Mononuclear cell (primary cell): Measurements from ENCODE around the gene GBF1. TPM values are rescaled to one million over a fixed set of nuclear protein-coding genes. Genes with fewer than 3 reads are reported as not detected.

Source experiments
- H3K27me3 ChIP-seq: 2 replicates; pipeline ENCODE4 v1.6.0; 2011; ENCODE audit warnings: low read length, control low read depth; ENCODE audit not compliant: insufficient read depth
- H3K4me1 ChIP-seq: 2 replicates; pipeline ENCODE4 v1.5.1; 2011; ENCODE audit warnings: mild to moderate bottlenecking, low read length, control low read depth; ENCODE audit not compliant: insufficient read depth
- H3K4me3 ChIP-seq: 2 replicates; pipeline ENCODE4 v1.5.1; 2011; ENCODE audit warnings: mild to moderate bottlenecking, low read length, moderate library complexity
- H3K9me3 ChIP-seq: 2 replicates; pipeline ENCODE4 v1.5.1; 2011; ENCODE audit warnings: low read depth, mild to moderate bottlenecking, control low read depth, low read length
- total RNA-seq: library from RNA; depleted of rRNA; stranded (reverse); fragments of >200 nt; gene quantifications from one replicate; pipeline ENCODE4 v1.2.3, GENCODE V29; 2012

GBF1 gene
- total RNA-seq, 1 donor = 16.7 TPM

- H3K9me3 ChIP-seq = no peaks in the 10 kb centered on the region
- peaks cover 19% of the 10 kb centered on the region for H3K4me1 ChIP-seq
- H3K4me3 ChIP-seq = no peak overlapping the region
- H3K27me3 ChIP-seq = no peaks in the 10 kb centered on the region
Measured at GRCh38 chr10:102322914-102323313, 77.6 kb downstream of the GBF1 start.

DNA sequence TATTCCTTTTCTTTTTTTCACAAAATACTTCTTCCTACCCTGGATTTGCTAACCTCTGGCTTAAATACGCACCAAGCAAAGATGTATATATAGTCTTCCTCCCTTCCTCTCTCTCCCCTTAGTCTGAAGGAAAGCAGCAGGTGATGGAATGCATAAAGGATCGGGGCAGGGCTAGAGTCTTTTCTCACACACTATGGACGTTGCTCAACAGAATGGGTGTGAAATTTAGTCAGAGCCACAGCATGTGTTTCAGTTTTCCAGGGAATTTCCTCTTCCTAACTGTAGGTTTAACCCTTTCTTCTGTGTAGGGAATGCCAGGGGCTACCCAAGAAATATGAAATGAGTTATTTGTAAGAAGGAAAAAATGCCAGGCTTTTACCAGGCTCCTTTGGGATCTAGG is 78.7 kb downstream of the GBF1 start:
- no peaks in the 10 kb centered on the region for H3K9me3 ChIP-seq
- no peaks in the 10 kb centered on the region for H3K27me3 ChIP-seq
- H3K4me3 ChIP-seq = no peak overlapping the region
- peaks cover 19% of the 10 kb centered on the region for H3K4me1 ChIP-seq

DNA sequence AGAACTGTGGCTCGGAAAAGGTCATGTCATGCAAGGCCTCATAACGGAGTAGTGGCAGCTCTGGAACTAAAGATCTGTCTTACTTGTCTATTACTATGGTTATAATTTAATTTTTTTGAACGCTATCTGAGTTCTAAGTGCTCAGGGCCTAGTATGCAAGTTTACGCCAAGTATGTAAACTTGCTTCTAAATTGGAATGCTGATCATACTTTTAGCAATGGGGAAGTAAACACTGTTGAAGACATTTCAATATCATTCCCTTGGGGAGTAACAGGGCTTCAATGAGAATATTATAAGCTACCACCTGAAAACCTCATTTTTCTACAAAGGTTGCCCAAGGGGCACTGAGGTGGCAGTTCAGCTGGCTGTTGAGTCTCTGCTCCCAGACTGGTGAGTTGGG is 80.7 kb downstream of the GBF1 start:
- Histone ChIP-seq H3K4me1 (peaks cover 19% of the 10 kb centered on the region), H3K4me3 (no peak overlapping the region), H3K9me3 (no peaks in the 10 kb centered on the region), H3K27me3 (no peaks in the 10 kb centered on the region)

DNA sequence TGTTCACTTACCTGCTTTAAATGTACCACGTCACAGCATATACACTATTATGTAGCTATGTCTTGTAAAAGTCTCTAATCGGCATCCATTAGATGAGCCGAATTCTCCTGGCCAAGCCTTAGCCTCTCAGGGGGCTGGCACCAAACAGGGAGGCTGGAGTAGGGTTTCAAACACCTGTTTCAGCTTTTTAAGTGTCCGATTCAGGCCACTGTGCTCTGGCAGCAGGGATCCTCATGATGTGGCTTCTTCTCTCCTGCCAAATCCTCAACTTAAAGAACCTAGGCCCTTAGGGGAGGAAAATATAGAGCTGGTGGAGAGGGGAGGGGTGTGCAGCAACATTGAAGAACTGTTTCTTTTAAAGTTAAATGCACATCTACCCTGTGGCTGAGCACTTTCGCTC is 81.7 kb downstream of the GBF1 start:
- H3K9me3 ChIP-seq = no peaks in the 10 kb centered on the region
- peaks cover 12% of the 10 kb centered on the region for H3K4me1 ChIP-seq
- H3K27me3 ChIP-seq = no peaks in the 10 kb centered on the region
- H3K4me3 ChIP-seq = no peak overlapping the region

DNA sequence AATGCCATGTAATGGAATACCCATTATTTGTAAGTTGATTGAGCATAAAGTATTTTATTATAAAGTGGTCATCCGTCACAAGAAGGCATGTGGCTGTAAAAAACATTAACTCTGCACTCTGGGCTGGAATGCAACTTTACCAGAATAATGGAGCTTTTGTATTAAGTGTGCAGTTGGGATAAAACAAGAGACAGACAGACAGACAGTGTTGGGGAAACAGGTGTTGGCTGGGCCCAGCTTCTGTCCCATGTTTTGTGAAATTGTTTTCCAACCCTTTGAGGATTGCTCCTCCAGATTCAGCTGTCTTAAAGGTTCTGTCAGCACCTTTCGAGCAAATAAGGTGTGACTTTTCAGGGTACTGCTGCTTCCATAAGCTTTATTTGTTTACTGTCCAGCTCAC is 82.3 kb downstream of the GBF1 start:
- Histone ChIP-seq H3K4me1 (peaks cover 9% of the 10 kb centered on the region), H3K4me3 (no peak overlapping the region), H3K27me3 (no peaks in the 10 kb centered on the region), H3K9me3 (no peaks in the 10 kb centered on the region)

DNA sequence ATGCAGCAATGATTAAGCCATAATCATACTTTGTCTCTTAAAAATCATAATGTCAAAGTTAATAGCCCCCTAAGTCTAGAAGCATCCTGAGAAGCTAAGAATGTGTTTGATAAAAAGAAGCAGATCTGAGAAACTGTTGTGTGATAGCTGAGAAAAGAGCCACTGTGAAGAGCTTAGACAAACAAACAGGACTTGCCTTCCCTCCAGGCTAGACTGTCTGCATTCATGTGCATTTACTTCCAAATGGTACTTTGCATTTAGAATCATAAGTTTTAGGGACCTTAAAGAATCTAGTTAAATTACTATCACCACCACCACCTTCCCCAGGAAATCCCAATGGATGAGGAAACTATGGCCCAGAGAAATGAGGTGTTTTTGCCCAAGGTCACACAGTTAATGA is 87.4 kb downstream of the GBF1 start:
- Histone ChIP-seq H3K4me3 (no peak overlapping the region), H3K9me3 (no peaks in the 10 kb centered on the region), H3K4me1 (no peaks in the 10 kb centered on the region), H3K27me3 (no peaks in the 10 kb centered on the region)

DNA sequence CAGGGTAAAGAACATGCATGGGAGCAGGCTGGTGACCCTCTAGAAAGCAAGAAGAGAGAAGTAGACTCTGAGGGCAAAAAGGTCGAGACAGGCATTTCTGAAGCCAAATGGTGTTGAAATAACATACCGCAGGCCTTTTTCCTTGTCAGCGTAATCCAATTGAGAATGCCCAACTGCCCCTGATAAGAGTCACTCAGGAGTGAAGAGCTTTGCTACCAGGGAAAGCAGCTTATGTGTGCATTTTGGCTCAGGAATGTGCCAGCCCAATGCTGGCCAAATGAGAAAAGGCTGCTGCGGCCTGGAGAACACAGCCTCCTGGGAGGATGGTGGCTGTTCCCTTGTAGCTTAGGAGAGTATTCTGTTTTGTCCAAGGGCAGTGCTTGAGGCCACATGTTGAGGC is 88.8 kb downstream of the GBF1 start:
- Histone ChIP-seq H3K27me3 (no peaks in the 10 kb centered on the region), H3K9me3 (no peaks in the 10 kb centered on the region), H3K4me1 (no peaks in the 10 kb centered on the region), H3K4me3 (no peak overlapping the region)

DNA sequence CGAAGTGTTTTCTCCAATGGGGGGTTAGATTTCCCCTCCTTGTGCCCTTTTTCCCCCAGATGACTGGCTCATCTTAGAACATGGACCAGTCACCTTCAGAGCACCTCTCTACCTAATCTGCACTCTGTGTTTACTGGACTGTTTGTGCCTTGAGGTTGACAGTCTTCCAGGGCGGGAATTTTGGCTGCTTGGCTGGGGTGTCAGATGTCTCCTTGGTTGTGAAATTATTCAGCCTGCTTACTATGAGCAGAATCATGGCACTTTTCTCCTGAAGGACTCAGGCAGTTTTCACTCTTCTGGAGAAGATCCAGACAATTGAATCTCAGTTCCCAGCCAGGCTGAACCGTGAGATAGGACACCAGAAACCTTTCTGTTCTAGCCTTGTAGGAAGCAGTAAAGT is 89.9 kb downstream of the GBF1 start:
- no peaks in the 10 kb centered on the region for H3K4me1 ChIP-seq
- H3K9me3 ChIP-seq = no peaks in the 10 kb centered on the region
- no peaks in the 10 kb centered on the region for H3K27me3 ChIP-seq
- H3K4me3 ChIP-seq = no peak overlapping the region

DNA sequence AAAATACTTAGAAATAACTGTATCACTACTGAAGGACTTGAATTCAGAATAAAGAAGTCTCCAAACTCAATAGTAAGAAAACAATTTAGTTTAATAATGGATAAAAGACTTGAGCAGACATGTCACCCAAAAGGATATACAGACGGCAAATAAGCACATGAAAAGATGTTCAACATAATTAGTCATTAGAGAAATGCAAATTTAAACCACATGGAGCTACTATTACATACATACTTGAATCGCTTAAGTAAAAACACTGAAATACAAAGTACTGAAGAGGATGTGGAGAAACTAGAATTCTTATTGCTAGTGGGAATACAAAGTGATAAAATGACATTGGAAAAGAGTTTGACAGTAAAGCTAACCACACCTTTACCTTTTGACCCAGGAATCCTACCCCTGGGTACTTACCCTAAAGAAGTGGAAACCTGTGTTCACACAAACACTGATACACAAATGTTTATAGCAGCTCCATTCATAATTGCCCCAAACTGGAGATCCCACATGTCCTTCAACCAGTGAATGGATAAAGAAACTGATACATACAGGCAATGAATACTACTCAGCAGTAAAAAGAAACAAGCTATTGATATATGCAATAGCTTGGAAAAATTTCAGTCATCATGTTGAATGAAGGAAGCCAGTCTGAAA is 95.8 kb downstream of the GBF1 start:
- no peaks in the 10 kb centered on the region for H3K4me1 ChIP-seq
- H3K4me3 ChIP-seq = no peak overlapping the region
- H3K27me3 ChIP-seq = no peaks in the 10 kb centered on the region
- H3K9me3 ChIP-seq = no peaks in the 10 kb centered on the region

DNA sequence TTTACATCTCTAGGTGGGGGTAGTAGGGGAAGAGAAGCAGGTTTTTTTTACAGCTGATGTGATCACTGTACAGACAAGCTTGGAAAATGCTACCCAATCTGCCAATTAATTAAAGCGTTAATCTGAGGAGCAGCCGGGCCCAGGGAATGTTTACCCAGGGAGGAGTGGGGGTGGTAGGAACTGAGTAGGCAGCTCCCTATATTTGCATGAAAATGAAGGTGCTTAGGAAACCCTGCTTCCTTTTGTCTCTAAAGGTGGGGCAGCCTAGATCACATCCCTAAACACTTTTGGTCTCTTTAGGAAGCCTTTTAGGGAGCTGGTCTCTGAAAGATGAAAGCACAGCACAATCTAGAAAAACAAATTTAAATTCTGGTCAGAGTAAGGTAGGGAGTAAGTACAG is 97.1 kb downstream of the GBF1 start:
- Histone ChIP-seq H3K4me3 (no peak overlapping the region), H3K27me3 (no peaks in the 10 kb centered on the region), H3K4me1 (no peaks in the 10 kb centered on the region), H3K9me3 (no peaks in the 10 kb centered on the region)

DNA sequence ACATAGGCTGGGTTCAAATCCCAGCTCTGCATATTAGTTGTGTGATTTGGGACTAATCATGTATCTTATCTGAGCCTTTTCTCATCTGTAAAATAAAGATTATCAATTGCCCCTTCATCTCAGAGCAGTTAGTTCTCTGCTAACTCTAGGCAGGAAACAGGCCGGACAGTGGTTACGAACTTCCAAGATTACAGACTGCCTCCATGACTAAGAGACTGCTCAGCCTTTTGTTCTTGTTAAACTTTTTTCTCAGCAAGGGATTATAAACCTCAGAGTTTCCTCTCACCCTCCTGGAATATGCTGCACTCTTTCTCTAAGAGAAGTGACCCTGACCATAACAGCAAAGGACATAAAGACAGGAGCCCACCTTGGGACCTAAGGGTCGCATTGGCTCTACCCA is 97.6 kb downstream of the GBF1 start:
- Histone ChIP-seq H3K4me3 (no peak overlapping the region), H3K27me3 (no peaks in the 10 kb centered on the region), H3K9me3 (no peaks in the 10 kb centered on the region), H3K4me1 (no peaks in the 10 kb centered on the region)

- Histone ChIP-seq H3K27me3 (no peaks in the 10 kb centered on the region), H3K9me3 (no peaks in the 10 kb centered on the region), H3K4me3 (no peak overlapping the region)
Measured at GRCh38 chr10:102344067-102344466, 98.7 kb downstream of the GBF1 start.

DNA sequence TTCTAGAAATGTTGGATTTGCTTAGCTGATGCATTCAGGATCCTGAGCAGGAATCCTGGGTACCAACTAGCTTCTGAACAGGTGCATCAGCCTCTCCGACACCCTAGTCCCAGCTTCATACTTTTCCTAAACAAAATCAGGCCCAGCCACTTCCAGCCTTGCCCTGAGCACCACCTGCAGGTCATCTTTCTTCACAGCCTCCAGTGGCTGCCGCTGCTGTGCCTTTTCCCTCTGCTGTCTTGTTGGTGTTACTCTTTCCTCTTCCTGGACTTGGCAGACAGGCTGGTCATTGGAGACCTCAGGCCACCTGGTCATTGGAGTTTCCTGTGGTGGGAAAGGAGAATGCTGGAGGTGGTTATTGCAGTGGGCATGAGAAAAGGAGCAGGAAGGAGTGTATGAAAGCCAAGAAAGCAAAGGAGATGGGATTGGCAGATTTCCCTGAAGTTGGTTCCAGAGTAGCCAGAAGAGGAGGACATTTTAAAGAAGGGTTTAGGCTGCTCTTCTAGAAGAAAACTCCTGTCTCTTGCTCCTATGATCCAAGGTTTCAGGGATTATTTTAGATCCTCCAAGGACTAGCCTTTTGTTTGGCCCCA is 102.0 kb downstream of the GBF1 start:
- no peaks in the 10 kb centered on the region for H3K9me3 ChIP-seq
- no peak overlapping the region for H3K4me3 ChIP-seq
- H3K4me1 ChIP-seq = no peaks in the 10 kb centered on the region
- no peaks in the 10 kb centered on the region for H3K27me3 ChIP-seq

More at GRCh38 chr10:102344067-102344466, 98.7 kb downstream of the GBF1 start:
- no peaks in the 10 kb centered on the region for H3K4me1 ChIP-seq

GRCh38 chr10:102352066-102352715 is 106.9 kb downstream of the GBF1 start:
- Histone ChIP-seq H3K4me1 (no peaks in the 10 kb centered on the region), H3K27me3 (no peaks in the 10 kb centered on the region), H3K9me3 (no peaks in the 10 kb centered on the region), H3K4me3 (no peak overlapping the region)

DNA sequence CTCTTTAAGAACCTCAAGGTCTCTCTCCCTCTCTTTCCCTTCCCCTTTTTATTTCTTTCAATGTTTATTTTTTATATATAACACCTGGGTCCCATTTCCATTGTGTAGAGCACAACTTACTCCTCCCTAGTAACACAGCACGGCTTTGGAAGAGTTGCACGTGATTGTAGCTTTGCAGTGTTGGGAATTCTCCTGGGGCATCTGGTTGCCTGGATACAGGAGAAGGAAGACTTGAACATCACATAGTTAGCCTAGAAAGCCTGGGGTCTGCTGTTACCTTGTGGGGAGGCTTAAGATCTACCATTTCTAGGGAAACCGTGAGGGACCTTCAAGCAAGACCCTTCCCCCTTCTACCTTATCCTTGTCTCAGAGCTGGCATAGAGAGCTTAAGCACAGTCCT is 109.1 kb downstream of the GBF1 start:
- Histone ChIP-seq H3K4me1 (no peaks in the 10 kb centered on the region), H3K9me3 (no peaks in the 10 kb centered on the region), H3K27me3 (no peaks in the 10 kb centered on the region), H3K4me3 (no peak overlapping the region)
